HG03097 (cell line): ENCODE measurements around the gene MUSTN1.

Experiments
- ATAC-seq: cut with Tn5 transposase; IDR thresholded peaks from one replicate; pipeline ENCODE4 v1.9.1; 2021; ENCODE audit not compliant: unreplicated experiment, low FRiP score

MUSTN1 gene

GRCh38 chr3:52809662-52810377 is 25.0 kb downstream of the MUSTN1 start:
- ATAC-seq, result no peak

GRCh38 chr3:52809149-52809548 is 25.7 kb downstream of the MUSTN1 start:
- no peak for ATAC-seq

GRCh38 chr3:52805270-52806039 is 29.4 kb downstream of the MUSTN1 start:
- ATAC-seq, result no peak

- ATAC-seq, result no peak
Measured at GRCh38 chr3:52801839-52802238, 33.0 kb downstream of the MUSTN1 start.

GRCh38 chr3:52800079-52800478 is 34.7 kb downstream of the MUSTN1 start:
- ATAC-seq, result no peak

- ATAC-seq, result no peak
Measured at GRCh38 chr3:52798978-52799476, 35.8 kb downstream of the MUSTN1 start.

GRCh38 chr3:52798376-52798977 is 36.3 kb downstream of the MUSTN1 start:
- ATAC-seq, result no peak

GRCh38 chr3:52796411-52796810 is 38.4 kb downstream of the MUSTN1 start:
- no peak for ATAC-seq

GRCh38 chr3:52795298-52795900 is 39.4 kb downstream of the MUSTN1 start:
- no peak for ATAC-seq

GRCh38 chr3:52794612-52795099 is 40.2 kb downstream of the MUSTN1 start, which contains the start of gene ITIH3:
Gene ITIH3, plus strand, starts transcription at chr3:52794796. Its CDS starts 8 bp downstream, at chr3:52794804.
- no peak for ATAC-seq

- no peak for ATAC-seq
Measured at GRCh38 chr3:52793702-52794611, 40.9 kb downstream of the MUSTN1 start.

- no peak for ATAC-seq
Measured at GRCh38 chr3:52792961-52793695, 41.7 kb downstream of the MUSTN1 start.

GRCh38 chr3:52792413-52792812 is 42.4 kb downstream of the MUSTN1 start:
- no peak for ATAC-seq

GRCh38 chr3:52791928-52792327 is 42.9 kb downstream of the MUSTN1 start:
- ATAC-seq, result no peak

GRCh38 chr3:52791366-52791765 is 43.5 kb downstream of the MUSTN1 start:
- no peak for ATAC-seq

GRCh38 chr3:52790741-52791140 is 44.1 kb downstream of the MUSTN1 start:
- ATAC-seq, result no peak

GRCh38 chr3:52790337-52790736 is 44.5 kb downstream of the MUSTN1 start:
- no peak for ATAC-seq

GRCh38 chr3:52789746-52790040 is 45.1 kb downstream of the MUSTN1 start:
- no peak for ATAC-seq
